ENCODE results near the gene COL25A1.

Gene COL25A1

DNA sequence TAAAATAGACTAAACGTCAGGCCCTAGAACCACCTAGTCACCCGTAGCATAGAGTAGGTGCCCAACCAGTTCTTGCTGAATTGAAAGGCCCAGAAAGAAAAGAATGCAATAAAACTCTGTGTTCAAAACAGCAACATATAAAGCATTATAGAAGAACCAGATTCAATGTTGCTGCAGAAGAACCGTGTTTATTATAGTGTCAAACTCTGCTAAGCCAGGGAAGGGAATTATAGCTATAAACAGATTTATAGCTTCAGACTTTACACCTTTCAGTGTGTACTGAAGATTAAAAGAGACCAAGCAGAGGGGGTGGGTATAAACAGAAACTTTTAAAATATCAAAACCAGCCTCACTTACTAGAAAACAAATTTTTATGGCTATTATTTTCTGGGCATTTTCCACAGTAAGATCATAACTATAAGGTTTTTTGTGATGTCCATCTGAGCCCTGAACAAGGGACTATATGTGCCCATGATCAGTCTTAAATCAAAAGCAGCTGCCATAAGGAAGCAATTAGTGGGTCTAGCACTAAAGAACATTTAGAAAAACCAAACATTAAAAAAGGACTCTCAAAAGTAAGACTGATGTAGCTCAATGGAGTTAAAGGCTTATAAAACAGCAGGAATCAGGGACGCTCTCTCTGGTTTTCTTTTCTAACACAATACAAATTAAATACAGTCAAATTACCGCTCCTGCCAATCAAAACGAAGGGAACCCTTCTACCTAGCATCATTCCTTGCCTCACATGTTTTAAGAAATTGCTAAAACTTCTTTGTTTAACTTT is 319.9 kb downstream of the COL25A1 start:
- H3K4me3 ChIP-seq (ENCODE audit: low read depth, low read length) = no peak overlapping the region
- TF ChIP-seq, protein P1, sequence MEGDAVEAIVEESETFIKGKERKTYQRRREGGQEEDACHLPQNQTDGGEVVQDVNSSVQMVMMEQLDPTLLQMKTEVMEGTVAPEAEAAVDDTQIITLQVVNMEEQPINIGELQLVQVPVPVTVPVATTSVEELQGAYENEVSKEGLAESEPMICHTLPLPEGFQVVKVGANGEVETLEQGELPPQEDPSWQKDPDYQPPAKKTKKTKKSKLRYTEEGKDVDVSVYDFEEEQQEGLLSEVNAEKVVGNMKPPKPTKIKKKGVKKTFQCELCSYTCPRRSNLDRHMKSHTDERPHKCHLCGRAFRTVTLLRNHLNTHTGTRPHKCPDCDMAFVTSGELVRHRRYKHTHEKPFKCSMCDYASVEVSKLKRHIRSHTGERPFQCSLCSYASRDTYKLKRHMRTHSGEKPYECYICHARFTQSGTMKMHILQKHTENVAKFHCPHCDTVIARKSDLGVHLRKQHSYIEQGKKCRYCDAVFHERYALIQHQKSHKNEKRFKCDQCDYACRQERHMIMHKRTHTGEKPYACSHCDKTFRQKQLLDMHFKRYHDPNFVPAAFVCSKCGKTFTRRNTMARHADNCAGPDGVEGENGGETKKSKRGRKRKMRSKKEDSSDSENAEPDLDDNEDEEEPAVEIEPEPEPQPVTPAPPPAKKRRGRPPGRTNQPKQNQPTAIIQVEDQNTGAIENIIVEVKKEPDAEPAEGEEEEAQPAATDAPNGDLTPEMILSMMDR (IDR thresholded peaks at IDR 0.05; ENCODE audit: low read depth, low read length) = no peak

DNA sequence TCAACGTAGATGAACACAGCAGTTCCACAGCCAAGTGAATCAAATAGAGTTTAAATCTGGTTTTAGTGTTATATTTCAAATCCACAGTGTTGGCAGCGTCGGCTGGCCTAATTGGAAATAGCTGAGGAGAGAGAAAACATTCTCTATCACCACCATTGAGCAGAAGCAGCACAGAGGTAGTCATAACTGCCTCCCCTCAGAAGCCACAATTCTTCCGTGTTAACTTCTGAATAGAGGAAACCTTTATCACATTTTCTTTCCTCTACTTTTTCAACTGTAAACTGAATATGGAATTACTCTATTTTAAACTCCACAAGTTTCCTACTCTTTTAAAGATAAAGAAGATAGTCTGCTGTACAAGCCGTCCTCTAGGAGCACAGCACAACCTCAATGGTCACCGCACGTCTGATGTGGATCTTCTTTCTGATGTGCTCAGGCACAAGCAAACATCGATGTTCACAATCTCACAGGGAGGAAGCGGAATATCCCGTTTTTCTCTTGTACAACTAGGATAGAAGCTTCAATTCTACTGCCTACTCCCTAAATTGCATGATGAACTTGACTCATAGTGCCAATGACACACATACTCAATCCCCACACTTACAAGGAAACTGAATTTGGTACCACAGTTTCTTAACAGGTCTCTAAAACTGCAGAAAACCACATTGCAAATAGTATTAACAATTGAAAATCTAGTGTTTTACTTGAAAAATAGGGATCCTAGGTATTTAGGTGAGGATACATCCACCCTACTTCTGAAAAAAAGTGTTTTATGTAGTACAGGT is 321.8 kb downstream of the COL25A1 start:
- TF ChIP-seq, protein P1 (IDR thresholded peaks at IDR 0.05; ENCODE audit: low read depth, low read length) = no peak
- no peak overlapping the region for H3K4me3 ChIP-seq (ENCODE audit: low read depth, low read length)

DNA sequence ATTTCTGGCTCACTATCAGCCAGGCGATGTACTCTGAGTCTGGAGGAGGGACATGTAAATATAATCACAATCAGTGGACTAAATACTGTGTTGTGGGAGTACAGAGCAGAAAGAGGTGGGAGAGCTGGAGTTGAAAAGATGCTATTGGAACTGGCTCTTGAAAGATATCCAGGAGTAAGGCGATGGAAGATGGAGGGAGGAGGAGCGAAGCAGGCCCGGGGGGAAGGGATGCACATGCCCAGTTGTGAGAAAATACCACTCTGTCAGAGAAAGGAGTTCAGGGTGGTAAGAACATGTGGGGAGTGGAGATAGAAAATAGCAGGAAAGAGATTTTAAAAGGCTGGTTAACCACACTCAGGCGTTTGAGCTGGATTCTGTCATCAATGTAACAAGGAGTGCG is 322.7 kb downstream of the COL25A1 start:
- TF ChIP-seq, protein P1 (IDR thresholded peaks at IDR 0.05; ENCODE audit: low read depth, low read length) = no peak
- H3K4me3 ChIP-seq (ENCODE audit: low read depth, low read length) = no peak overlapping the region

DNA sequence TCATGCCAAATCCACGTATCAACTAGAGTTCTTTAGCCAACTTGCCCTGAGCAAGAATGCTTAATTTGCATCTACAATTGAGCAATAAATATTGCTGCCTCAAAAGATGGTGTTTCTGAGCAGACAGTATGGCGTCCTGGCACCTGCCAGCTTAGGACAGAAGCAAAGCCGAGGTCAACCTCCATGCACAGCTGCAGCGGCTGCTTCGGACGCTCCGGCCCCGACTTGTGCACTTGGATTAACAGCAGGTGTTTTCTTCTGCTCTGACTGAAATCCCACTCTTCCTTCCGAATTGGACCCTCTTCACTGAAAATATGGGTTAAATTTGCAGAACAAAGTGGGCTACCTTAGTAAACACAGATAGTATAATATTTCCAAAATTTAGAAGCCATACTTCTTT is 324.4 kb downstream of the COL25A1 start:
- TF ChIP-seq, protein P1 (IDR thresholded peaks at IDR 0.05; ENCODE audit: low read depth, low read length) = no peak
- H3K4me3 ChIP-seq (ENCODE audit: low read depth, low read length) = no peak overlapping the region

DNA sequence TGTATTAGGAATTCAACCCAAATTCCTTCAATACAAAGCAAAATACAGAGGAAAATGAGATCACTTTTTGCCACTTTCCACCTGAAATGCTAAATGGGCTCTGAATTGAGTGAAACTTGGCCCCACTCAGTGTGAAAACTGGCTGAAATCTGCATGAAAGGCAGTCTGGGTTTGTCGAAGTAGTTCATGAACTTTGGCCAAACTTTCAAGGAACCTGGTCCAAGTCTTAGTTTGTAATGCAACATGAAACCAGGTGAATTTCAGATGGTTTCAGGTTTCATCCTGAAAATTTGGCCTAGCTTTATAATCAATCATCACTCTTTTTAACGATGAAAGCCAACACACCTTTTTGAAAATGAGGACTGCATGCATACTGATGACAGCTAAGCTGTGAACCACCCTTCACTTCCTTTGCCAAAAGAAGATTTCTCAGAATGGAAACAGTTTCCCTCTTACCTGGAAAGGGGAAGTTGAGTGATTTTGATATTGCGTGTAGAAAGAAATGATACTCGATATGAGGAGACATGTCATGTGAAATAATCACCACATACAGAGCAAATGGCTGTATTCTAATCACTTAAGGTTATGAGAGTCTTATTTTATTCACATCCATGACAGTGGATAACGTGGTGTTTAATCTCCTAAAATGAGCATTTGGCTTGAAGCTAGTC is 329.7 kb downstream of the COL25A1 start:
- H3K4me3 ChIP-seq (ENCODE audit: low read depth, low read length) = no peak overlapping the region
- TF ChIP-seq, protein P1 (IDR thresholded peaks at IDR 0.05; ENCODE audit: low read depth, low read length) = no peak

DNA sequence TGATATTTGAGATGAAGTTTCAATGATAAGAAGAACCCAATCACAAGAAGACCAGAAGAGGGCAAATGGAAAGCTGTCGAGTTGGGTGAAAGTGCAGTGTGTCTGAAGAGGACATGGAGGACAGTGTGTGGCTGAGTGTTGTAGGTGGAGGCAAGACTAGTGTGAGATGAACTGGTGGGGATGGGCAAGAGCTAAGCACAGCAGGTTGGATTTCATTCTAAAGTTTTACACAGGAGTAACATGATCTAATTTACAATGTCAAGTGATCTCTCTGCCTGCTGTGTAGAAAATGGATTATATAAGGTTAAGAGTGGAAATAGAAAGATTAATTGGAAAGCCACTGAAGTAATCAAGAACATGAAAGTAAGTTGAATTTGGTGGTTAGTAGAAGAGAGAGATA is 331.0 kb downstream of the COL25A1 start:
- no peak overlapping the region for H3K4me3 ChIP-seq (ENCODE audit: low read depth, low read length)
- TF ChIP-seq, protein P1 (IDR thresholded peaks at IDR 0.05; ENCODE audit: low read depth, low read length) = no peak
